HepG2 (cell line): ENCODE measurements around the gene RUVBL2. TPM values are rescaled to one million over a fixed set of nuclear protein-coding genes. Genes with fewer than 3 reads are reported as not detected.

Experiments used
- ATAC-seq: fragments of 200-7000 bp; cut with Tn5 transposase; 3 replicates; pipeline ENCODE4 v1.9.1; 2020; ENCODE audit warnings: mild to moderate bottlenecking, moderate library complexity
- BruUV-seq: library from RNA; stranded (reverse); fragments of 400-500 nt; replicated peaks from 2 replicates; lab custom pipeline; 2021; lab: Mats Ljungman, UMichigan
- CTCF ChIA-PET: fragments of 300-600 bp; formaldehyde crosslinking; extraction: SDS; loops from one replicate; lab custom pipeline; 2021; ENCODE audit warnings: low total read pairs, inconsistent platforms, low intra/inter-chr PET ratio; lab: Yijun Ruan, JAX
- POLR2A ChIA-PET: fragments of 350-600 bp; sonication (Branson Sonifier 250); formaldehyde crosslinking; loops from one replicate; lab custom pipeline; 2020; ENCODE audit warnings: antibody characterized with exemption, inconsistent platforms; lab: Yijun Ruan, JAX
- DNase-seq: peaks from one replicate; pipeline ENCODE4 v3.0.0-alpha.2; 2015; ENCODE audit warnings: low spot score
- FAIRE-seq: peaks from 3 replicates; lab custom pipeline; 2011; peaks lifted over from hg19 to GRCh38; lab: Jason Lieb, UNC
- H2AFZ ChIP-seq: one replicate; pipeline ENCODE4 v1.6.1; 2011; ENCODE audit warnings: low read length, inconsistent platforms
- H3K27ac ChIP-seq: fragments of 300-600 bp; 3 replicates; pipeline ENCODE4 v1.8.0; 2011; ENCODE audit warnings: mixed run types, mild to moderate bottlenecking, mixed read lengths, low read length, inconsistent platforms; ENCODE audit not compliant: insufficient read depth; ENCODE audit errors: extremely low read length
- H3K27me3 ChIP-seq, 2 experiments: fragments of 200-600 bp in 1 of 2; 2 replicates in 1 of 2; 3 replicates in 1 of 2; pipeline versions ENCODE4 v1.6.0 to v1.8.0; 2011; ENCODE audit warnings: low read length in 2 of 2, mild to moderate bottlenecking in 2 of 2, moderate library complexity in 2 of 2, inconsistent platforms in 1 of 2; ENCODE audit not compliant: insufficient read depth in 2 of 2, control insufficient read depth in 1 of 2
- H3K36me3 ChIP-seq, 2 experiments: fragments of 200-600 bp in 1 of 2; replicated peaks in 1 of 2; 2 replicates in 1 of 2; 3 replicates in 1 of 2; pipeline versions ENCODE4 v1.5.1 to v1.8.0; 2011; ENCODE audit warnings: low read length in 2 of 2, inconsistent platforms in 1 of 2; ENCODE audit not compliant: insufficient read depth in 2 of 2, control insufficient read depth in 1 of 2
- H3K4me1 ChIP-seq: 2 replicates; pipeline ENCODE4 v1.5.1; 2012; ENCODE audit warnings: low read length, inconsistent platforms; ENCODE audit not compliant: insufficient read depth
- H3K4me2 ChIP-seq: 2 replicates; pipeline ENCODE4 v1.6.0; 2011; ENCODE audit warnings: low read depth, low read length, inconsistent platforms
- H3K4me3 ChIP-seq, 3 experiments: fragments of 200-600 bp in 1 of 3; sonication (generic), shearing (Covaris generic) in 1 of 3; replicated peaks in 1 of 3; 2 replicates each; pipeline ENCODE4 v1.5.1; 2011 to 2016; ENCODE audit warnings: low read length in 3 of 3, inconsistent platforms in 2 of 3, low read depth in 2 of 3, mild to moderate bottlenecking in 2 of 3, control low read depth in 1 of 3, mixed read lengths in 1 of 3; ENCODE audit not compliant: insufficient read depth in 1 of 3
- H3K79me2 ChIP-seq: one replicate; pipeline ENCODE4 v1.6.1; 2011; ENCODE audit warnings: low read length, inconsistent platforms; ENCODE audit not compliant: insufficient read depth
- H3K9ac ChIP-seq: 2 replicates; pipeline ENCODE4 v1.6.0; 2011; ENCODE audit warnings: mild to moderate bottlenecking, low read depth, low read length, inconsistent platforms; ENCODE audit not compliant: insufficient read depth
- H3K9me3 ChIP-seq: 2 replicates; pipeline ENCODE4 v1.5.1; 2012; ENCODE audit warnings: mild to moderate bottlenecking, low read length
- H4K20me1 ChIP-seq: 2 replicates; pipeline ENCODE4 v1.6.0; 2011; ENCODE audit warnings: inconsistent platforms, mild to moderate bottlenecking, low read length, moderate library complexity; ENCODE audit not compliant: insufficient read depth
- EHMT2 ChIP-seq: fragments of 200-600 bp; sonication (generic); IDR thresholded peaks from 2 replicates; pipeline ENCODE4 v1.7.0; 2017; ENCODE audit warnings: antibody characterized with exemption, low read depth, low read length, borderline replicate concordance
- HCFC1 ChIP-seq: fragments of 150-350 bp; IDR thresholded peaks from 2 replicates; pipeline ENCODE4 v1.6.1; 2014; ENCODE audit warnings: low read depth, low read length
- KIAA2018 ChIP-seq: sonication (generic); formaldehyde crosslinking; IDR thresholded peaks from 2 replicates; pipeline ENCODE4 v1.5.0; 2020; ENCODE audit warnings: mild to moderate bottlenecking, missing genetic modification reagents, borderline replicate concordance
- NFYB ChIP-seq: sonication (generic); formaldehyde crosslinking; IDR thresholded peaks from 2 replicates; pipeline ENCODE4 v1.4.0; 2020; ENCODE audit warnings: missing genetic modification reagents
- REXO4 ChIP-seq: sonication (generic); formaldehyde crosslinking; IDR thresholded peaks from 2 replicates; pipeline ENCODE4 v1.8.0; 2022; ENCODE audit warnings: missing genetic modification reagents, mild to moderate bottlenecking, borderline replicate concordance
- TSC22D2 ChIP-seq: sonication (generic); formaldehyde crosslinking; IDR thresholded peaks from 2 replicates; pipeline ENCODE4 v1.5.1; 2020; ENCODE audit warnings: missing genetic modification reagents, mild to moderate bottlenecking, borderline replicate concordance
- ZNF143 ChIP-seq: sonication (generic); formaldehyde crosslinking; IDR thresholded peaks from 2 replicates; pipeline ENCODE4 v1.4.0; 2020; ENCODE audit warnings: missing genetic modification reagents
- ZNF20 ChIP-seq: sonication (generic); formaldehyde crosslinking; IDR thresholded peaks from 2 replicates; pipeline ENCODE4 v1.4.0; 2020; ENCODE audit warnings: mild to moderate bottlenecking, moderate library complexity, missing genetic modification reagents
- ZNF280D ChIP-seq: sonication (generic); formaldehyde crosslinking; IDR thresholded peaks from 2 replicates; pipeline ENCODE4 v1.5.1; 2020; ENCODE audit warnings: mild to moderate bottlenecking, missing genetic modification reagents
- WGBS: methylation state at CpG from one replicate; pipeline ENCODE4 v1.1.6; 2017; ENCODE audit warnings: low lambda C conversion rate; 5-methylcytosine and 5-hydroxymethylcytosine counted together
- in situ Hi-C: cut with HindIII; loops from 2 replicates; pipeline ENCODE4 v1.10.0; 2017; ENCODE audit warnings: low pct_unique_long_range_greater_than_20kb; ENCODE audit not compliant: extremely low pct_ligation_motif_present
- intact Hi-C: fragments of 100-400 bp; cut with micrococcal nuclease; formaldehyde crosslinking; loops from one replicate; pipeline ENCODE4 v1.10.0; 2022; ENCODE audit not compliant: unreplicated experiment
- polyA plus RNA-seq, 8 experiments: library from polyadenylated mRNA; depleted of rRNA in 3 of 8; stranded (reverse) in 7 of 8; unstranded in 1 of 8; fragments of >200 nt; fragmentation: Illumina TruSeq in 4 of 8; extraction: Trizol in 4 of 8; gene quantifications; 2 replicates each; pipeline versions ENCODE4 v1.2.1 to v1.2.3, GENCODE V29; 2011 to 2016; ENCODE audit warnings: low read depth in 4 of 8, missing spikeins in 1 of 8, mixed read lengths in 1 of 8; ENCODE audit not compliant: insufficient read depth in 1 of 8
- total RNA-seq, 5 experiments: library from RNA; depleted of rRNA; stranded (reverse); fragments of >200 nt; fragmentation: Illumina TruSeq; extraction: Trizol; gene quantifications; 2 replicates each; pipeline ENCODE4 v1.2.3, GENCODE V29; 2016; ENCODE audit warnings: low read depth in 1 of 5
- TF ChIP-seq, protein P1 (sequence below): sonication (generic); formaldehyde crosslinking; conservative IDR thresholded peaks from 2 replicates; pipeline ENCODE4 v1.8.0; 2022; ENCODE audit warnings: mild to moderate bottlenecking, moderate library complexity, missing genetic modification reagents

RUVBL2 gene
- total and polyA plus RNA-seq, 2 of the 13 experiments (the other 11 are each of a cell fraction or from before 2014, with no cell fraction given): 120 to 122 TPM

- TF ChIP-seq KIAA2018 (CRISPR knock-in tag): no peak
Measured at GRCh38 chr19:48977061-48977460, 16.6 kb upstream of the RUVBL2 start (continued).

DNA sequence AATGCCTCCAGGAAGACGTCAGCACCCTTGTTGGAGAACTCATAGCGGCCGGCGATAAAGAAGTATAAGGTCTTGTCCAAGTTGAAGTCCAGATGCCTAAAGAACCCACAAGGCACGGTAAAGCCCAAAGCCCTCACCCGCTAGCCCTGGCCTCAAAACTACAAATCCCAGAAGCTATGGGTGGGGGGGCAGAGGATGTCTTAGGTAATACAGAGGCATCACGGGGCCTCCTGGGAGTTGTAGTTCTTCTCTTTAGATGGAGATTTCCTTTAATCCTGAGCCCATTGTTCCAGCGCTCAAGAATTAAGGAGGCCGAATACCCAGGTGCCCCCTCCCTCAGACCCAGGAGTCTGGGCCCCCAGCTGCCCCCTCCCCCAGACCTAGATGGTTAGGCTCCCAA lies 11.4 kb upstream of the RUVBL2 start:
- DNase-seq (no peak), ATAC-seq (no peak), FAIRE-seq (no peak)
- in situ Hi-C loops (no loop called here), intact Hi-C loops (no loop called here)
- peaks cover 12 to 41% of the 10 kb centered on the region in 2 experiments; a peak in 4 of 5 replicates for H3K36me3 ChIP-seq
- H3K79me2 ChIP-seq: no peaks in the 10 kb centered on the region
- H3K4me3 ChIP-seq: no peak overlapping the region
- no peaks in the 10 kb centered on the region for H3K27me3 ChIP-seq
- no peak overlapping the region for H3K9ac ChIP-seq
- H4K20me1 ChIP-seq: no peaks in the 10 kb centered on the region
- no peak overlapping the region for H2AFZ ChIP-seq
- POLR2A ChIA-PET: interaction anchor here (1.0 kb wide), 1 partner anchor 11 kb away, joined by 3 read pairs; the partner anchor contains the start of gene RUVBL2
- H3K4me1 ChIP-seq: no peaks in the 10 kb centered on the region
- WGBS: 95% methylated on average over 9 of the region's 9 CpGs
- no peak overlapping the region for H3K27ac ChIP-seq
- CTCF ChIA-PET: no interaction called here
- H3K4me2 ChIP-seq: no peak overlapping the region
- BruUV-seq: no TSS peak
- H3K9me3 ChIP-seq: no peaks in the 10 kb centered on the region
- TF ChIP-seq ZNF20 (CRISPR knock-in tag): no peak
- TF ChIP-seq TSC22D2 (CRISPR knock-in tag): no peak
- no peak for TF ChIP-seq NFYB (CRISPR knock-in tag)
- no peak for TF ChIP-seq REXO4 (CRISPR knock-in tag)
- no peak for TF ChIP-seq ZNF280D (CRISPR knock-in tag)
- peak; percentile 42; the same call in 1 of the 2 replicates for TF ChIP-seq HCFC1
- TF ChIP-seq, protein P1, sequence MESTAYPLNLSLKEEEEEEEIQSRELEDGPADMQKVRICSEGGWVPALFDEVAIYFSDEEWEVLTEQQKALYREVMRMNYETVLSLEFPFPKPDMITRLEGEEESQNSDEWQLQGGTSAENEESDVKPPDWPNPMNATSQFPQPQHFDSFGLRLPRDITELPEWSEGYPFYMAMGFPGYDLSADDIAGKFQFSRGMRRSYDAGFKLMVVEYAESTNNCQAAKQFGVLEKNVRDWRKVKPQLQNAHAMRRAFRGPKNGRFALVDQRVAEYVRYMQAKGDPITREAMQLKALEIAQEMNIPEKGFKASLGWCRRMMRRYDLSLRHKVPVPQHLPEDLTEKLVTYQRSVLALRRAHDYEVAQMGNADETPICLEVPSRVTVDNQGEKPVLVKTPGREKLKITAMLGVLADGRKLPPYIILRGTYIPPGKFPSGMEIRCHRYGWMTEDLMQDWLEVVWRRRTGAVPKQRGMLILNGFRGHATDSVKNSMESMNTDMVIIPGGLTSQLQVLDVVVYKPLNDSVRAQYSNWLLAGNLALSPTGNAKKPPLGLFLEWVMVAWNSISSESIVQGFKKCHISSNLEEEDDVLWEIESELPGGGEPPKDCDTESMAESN (CRISPR knock-in tag): no peak
- no peak for TF ChIP-seq EHMT2
- TF ChIP-seq ZNF143 (CRISPR knock-in tag): peak; percentile 74
